GM23338 (cell line): ENCODE results near the gene ZNHIT6. TPM values are rescaled to one million over a fixed set of nuclear protein-coding genes. Genes with fewer than 3 reads are reported as not detected.

Source experiments
- ATAC-seq: fragments of 200-7000 bp; cut with Tn5 transposase; 3 replicates; pipeline ENCODE4 v1.9.1; 2020
- DNase-seq: peaks from one replicate; pipeline ENCODE4 v3.0.0-alpha.2; 2015; ENCODE audit warnings: low spot score
- H2AFZ ChIP-seq: fragments of 200-600 bp; sonication (generic); 2 replicates; pipeline ENCODE4 v1.8.0; 2016; ENCODE audit warnings: antibody characterized with exemption, mild to moderate bottlenecking, moderate library complexity
- H3F3A ChIP-seq: fragments of 200-600 bp; sonication (generic); replicated peaks from 2 replicates; pipeline ENCODE4 v1.8.0; 2017; ENCODE audit warnings: antibody characterized with exemption, mixed run types, low read depth
- H3K27ac ChIP-seq: fragments of 200-600 bp; sonication (generic); 2 replicates; pipeline ENCODE4 v1.6.1; 2016; ENCODE audit warnings: low read depth
- H3K27me3 ChIP-seq: fragments of 200-600 bp; sonication (generic); 2 replicates; pipeline ENCODE4 v1.8.0; 2016; ENCODE audit warnings: mild to moderate bottlenecking, mixed run types, moderate library complexity; ENCODE audit not compliant: insufficient read depth
- H3K36me3 ChIP-seq: fragments of 200-600 bp; sonication (generic); 2 replicates; pipeline ENCODE4 v1.8.0; 2016; ENCODE audit warnings: mild to moderate bottlenecking; ENCODE audit not compliant: insufficient read depth
- H3K4me1 ChIP-seq: fragments of 200-600 bp; sonication (generic); 2 replicates; pipeline ENCODE4 v1.8.0; 2016; ENCODE audit warnings: mild to moderate bottlenecking, moderate library complexity; ENCODE audit not compliant: insufficient read depth
- H3K4me2 ChIP-seq: fragments of 200-600 bp; sonication (generic); 2 replicates; pipeline ENCODE4 v1.7.1; 2017; ENCODE audit warnings: mixed run types
- H3K4me3 ChIP-seq: fragments of 200-600 bp; sonication (generic); 2 replicates; pipeline ENCODE4 v1.6.1; 2016; ENCODE audit warnings: mixed run types
- H3K79me2 ChIP-seq: fragments of 200-600 bp; sonication (generic); replicated peaks from 2 replicates; pipeline ENCODE4 v1.8.0; 2017; ENCODE audit warnings: mild to moderate bottlenecking; ENCODE audit not compliant: insufficient read depth
- H3K9me2 ChIP-seq: fragments of 200-600 bp; sonication (generic); 2 replicates; pipeline ENCODE4 v1.8.0; 2017; ENCODE audit not compliant: insufficient read depth
- H4K20me1 ChIP-seq: fragments of 200-600 bp; sonication (generic); replicated peaks from 2 replicates; pipeline ENCODE4 v1.8.0; 2017; ENCODE audit warnings: mild to moderate bottlenecking; ENCODE audit not compliant: insufficient read depth
- H3K27ac Mint-ChIP-seq: 2 replicates; pipeline ENCODE4 v1.8.0; 2020; ENCODE audit warnings: inconsistent platforms, mild to moderate bottlenecking, moderate library complexity, mixed read lengths
- H3K27me3 Mint-ChIP-seq: 3 replicates; pipeline ENCODE4 v1.8.0; 2022; ENCODE audit warnings: low read depth, mild to moderate bottlenecking, moderate library complexity, mixed read lengths, inconsistent platforms; ENCODE audit not compliant: insufficient read depth, poor library complexity
- H3K36me3 Mint-ChIP-seq: 3 replicates; pipeline ENCODE4 v1.8.0; 2021; ENCODE audit warnings: low read depth, mild to moderate bottlenecking, inconsistent platforms, moderate library complexity, mixed read lengths
- H3K4me1 Mint-ChIP-seq: 3 replicates; pipeline ENCODE4 v1.8.0; 2020; ENCODE audit warnings: mild to moderate bottlenecking, inconsistent platforms, mixed read lengths
- H3K4me3 Mint-ChIP-seq: 3 replicates; pipeline ENCODE4 v1.8.0; 2021; ENCODE audit warnings: moderate library complexity, mild to moderate bottlenecking, inconsistent platforms, mixed read lengths
- H3K9me3 Mint-ChIP-seq: 3 replicates; pipeline ENCODE4 v1.8.0; 2020; ENCODE audit warnings: moderate library complexity, mild to moderate bottlenecking, inconsistent platforms, mixed read lengths
- EZH2 ChIP-seq: fragments of 200-600 bp; sonication (generic); IDR thresholded peaks from one replicate; pipeline ENCODE4 v1.8.0; 2017; ENCODE audit warnings: antibody characterized with exemption, mild to moderate bottlenecking, low read depth; ENCODE audit not compliant: unreplicated experiment
- STAT1 ChIP-seq: IDR thresholded peaks from one replicate; pipeline ENCODE4 v1.6.1; 2016; ENCODE audit warnings: antibody characterized with exemption; ENCODE audit not compliant: unreplicated experiment
- polyA plus RNA-seq: library from polyadenylated mRNA; unstranded; fragments of >200 nt; fragmentation: Nextera tagmentation; extraction: Ambion mirVana; gene quantifications from 2 replicates; pipeline ENCODE4 v1.2.1, GENCODE V29; 2016
- total RNA-seq: library from RNA; depleted of rRNA; stranded (reverse); fragments of >200 nt; shearing (Covaris generic); gene quantifications from 2 replicates; pipeline ENCODE4 v1.2.3, GENCODE V29; 2014
- TF ChIP-seq, protein P1 (sequence below), 2 experiments: fragments of 200-600 bp in 1 of 2; sonication (generic) in 1 of 2; conservative IDR thresholded peaks; 2 replicates each; pipeline versions ENCODE4 v1.5.1 to v1.6.1; 2016 to 2017; ENCODE audit warnings: antibody characterized with exemption in 2 of 2, low read depth in 2 of 2, mild to moderate bottlenecking in 2 of 2, moderate library complexity in 1 of 2
- TF ChIP-seq, protein P2 (sequence below): fragments of 250-450 bp; sonication (Bioruptor Pico); IDR thresholded peaks from 2 replicates; pipeline ENCODE4 v1.5.0; 2020; ENCODE audit warnings: mild to moderate bottlenecking, moderate library complexity
- TF ChIP-seq, protein P3 (sequence below): IDR thresholded peaks from one replicate; pipeline ENCODE4 v1.6.1; 2018; ENCODE audit warnings: antibody characterized with exemption; ENCODE audit not compliant: unreplicated experiment

The ZNHIT6 gene
- total and polyA plus RNA-seq, 2 experiments from 2014 or later, result 17.3 to 20.9 TPM

DNA sequence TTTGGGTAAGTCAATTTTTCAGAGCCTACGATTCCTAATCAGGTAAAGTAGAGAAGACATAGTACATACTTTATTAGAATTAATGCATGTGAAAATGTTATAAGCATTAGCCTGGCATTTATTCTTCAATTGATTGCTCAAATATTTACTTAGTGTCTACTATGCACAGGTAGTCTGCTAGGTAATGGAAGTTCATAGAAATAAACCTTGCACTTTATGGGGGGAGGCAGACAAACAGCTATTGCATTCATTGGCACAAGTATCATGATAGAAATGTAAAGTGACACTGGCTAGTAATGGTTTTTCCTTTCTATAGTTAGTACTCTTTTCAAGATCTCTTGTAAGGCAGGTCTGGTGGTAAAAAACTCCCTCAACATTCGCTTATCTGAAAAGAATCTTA is 44.9 kb downstream of the ZNHIT6 start (continued):
- TF ChIP-seq, protein P1, sequence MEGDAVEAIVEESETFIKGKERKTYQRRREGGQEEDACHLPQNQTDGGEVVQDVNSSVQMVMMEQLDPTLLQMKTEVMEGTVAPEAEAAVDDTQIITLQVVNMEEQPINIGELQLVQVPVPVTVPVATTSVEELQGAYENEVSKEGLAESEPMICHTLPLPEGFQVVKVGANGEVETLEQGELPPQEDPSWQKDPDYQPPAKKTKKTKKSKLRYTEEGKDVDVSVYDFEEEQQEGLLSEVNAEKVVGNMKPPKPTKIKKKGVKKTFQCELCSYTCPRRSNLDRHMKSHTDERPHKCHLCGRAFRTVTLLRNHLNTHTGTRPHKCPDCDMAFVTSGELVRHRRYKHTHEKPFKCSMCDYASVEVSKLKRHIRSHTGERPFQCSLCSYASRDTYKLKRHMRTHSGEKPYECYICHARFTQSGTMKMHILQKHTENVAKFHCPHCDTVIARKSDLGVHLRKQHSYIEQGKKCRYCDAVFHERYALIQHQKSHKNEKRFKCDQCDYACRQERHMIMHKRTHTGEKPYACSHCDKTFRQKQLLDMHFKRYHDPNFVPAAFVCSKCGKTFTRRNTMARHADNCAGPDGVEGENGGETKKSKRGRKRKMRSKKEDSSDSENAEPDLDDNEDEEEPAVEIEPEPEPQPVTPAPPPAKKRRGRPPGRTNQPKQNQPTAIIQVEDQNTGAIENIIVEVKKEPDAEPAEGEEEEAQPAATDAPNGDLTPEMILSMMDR (conservative IDR thresholded peaks at IDR 0.05; ENCODE audit: low read depth in 2 of 2), result no peak
- no peak for TF ChIP-seq EZH2
- TF ChIP-seq STAT1, result no peak
- TF ChIP-seq, protein P2, sequence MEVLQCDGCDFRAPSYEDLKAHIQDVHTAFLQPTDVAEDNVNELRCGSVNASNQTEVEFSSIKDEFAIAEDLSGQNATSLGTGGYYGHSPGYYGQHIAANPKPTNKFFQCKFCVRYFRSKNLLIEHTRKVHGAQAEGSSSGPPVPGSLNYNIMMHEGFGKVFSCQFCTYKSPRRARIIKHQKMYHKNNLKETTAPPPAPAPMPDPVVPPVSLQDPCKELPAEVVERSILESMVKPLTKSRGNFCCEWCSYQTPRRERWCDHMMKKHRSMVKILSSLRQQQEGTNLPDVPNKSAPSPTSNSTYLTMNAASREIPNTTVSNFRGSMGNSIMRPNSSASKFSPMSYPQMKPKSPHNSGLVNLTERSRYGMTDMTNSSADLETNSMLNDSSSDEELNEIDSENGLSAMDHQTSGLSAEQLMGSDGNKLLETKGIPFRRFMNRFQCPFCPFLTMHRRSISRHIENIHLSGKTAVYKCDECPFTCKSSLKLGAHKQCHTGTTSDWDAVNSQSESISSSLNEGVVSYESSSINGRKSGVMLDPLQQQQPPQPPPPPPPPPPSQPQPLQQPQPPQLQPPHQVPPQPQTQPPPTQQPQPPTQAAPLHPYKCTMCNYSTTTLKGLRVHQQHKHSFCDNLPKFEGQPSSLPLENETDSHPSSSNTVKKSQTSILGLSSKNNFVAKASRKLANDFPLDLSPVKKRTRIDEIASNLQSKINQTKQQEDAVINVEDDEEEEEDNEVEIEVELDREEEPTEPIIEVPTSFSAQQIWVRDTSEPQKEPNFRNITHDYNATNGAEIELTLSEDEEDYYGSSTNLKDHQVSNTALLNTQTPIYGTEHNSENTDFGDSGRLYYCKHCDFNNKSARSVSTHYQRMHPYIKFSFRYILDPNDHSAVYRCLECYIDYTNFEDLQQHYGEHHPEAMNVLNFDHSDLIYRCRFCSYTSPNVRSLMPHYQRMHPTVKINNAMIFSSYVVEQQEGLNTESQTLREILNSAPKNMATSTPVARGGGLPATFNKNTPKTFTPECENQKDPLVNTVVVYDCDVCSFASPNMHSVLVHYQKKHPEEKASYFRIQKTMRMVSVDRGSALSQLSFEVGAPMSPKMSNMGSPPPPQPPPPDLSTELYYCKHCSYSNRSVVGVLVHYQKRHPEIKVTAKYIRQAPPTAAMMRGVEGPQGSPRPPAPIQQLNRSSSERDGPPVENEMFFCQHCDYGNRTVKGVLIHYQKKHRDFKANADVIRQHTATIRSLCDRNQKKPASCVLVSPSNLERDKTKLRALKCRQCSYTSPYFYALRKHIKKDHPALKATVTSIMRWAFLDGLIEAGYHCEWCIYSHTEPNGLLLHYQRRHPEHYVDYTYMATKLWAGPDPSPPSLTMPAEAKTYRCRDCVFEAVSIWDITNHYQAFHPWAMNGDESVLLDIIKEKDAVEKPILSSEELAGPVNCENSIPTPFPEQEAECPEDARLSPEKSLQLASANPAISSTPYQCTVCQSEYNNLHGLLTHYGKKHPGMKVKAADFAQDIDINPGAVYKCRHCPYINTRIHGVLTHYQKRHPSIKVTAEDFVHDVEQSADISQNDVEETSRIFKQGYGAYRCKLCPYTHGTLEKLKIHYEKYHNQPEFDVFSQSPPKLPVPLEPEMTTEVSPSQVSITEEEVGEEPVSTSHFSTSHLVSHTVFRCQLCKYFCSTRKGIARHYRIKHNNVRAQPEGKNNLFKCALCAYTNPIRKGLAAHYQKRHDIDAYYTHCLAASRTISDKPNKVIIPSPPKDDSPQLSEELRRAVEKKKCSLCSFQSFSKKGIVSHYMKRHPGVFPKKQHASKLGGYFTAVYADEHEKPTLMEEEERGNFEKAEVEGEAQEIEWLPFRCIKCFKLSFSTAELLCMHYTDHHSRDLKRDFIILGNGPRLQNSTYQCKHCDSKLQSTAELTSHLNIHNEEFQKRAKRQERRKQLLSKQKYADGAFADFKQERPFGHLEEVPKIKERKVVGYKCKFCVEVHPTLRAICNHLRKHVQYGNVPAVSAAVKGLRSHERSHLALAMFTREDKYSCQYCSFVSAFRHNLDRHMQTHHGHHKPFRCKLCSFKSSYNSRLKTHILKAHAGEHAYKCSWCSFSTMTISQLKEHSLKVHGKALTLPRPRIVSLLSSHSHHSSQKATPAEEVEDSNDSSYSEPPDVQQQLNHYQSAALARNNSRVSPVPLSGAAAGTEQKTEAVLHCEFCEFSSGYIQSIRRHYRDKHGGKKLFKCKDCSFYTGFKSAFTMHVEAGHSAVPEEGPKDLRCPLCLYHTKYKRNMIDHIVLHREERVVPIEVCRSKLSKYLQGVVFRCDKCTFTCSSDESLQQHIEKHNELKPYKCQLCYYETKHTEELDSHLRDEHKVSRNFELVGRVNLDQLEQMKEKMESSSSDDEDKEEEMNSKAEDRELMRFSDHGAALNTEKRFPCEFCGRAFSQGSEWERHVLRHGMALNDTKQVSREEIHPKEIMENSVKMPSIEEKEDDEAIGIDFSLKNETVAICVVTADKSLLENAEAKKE, result no peak

DNA sequence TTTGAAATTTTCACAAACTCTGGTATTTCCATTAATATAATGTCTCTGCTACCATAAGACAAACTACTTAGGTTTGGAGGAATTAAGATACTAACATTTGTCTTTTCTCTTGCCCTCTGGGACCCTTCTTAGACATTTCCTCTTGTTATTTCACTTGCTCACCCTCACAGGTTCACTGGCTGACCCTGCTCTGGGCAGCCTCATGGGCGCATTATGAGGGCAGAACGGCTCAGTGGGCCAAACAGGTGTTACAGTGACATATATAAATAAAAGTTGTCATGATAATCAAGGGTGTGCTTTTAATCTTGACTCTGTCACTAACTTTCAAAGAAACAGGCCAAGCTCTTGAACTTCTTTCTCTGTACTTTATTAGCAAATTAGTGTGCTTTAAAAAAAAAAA is 46.5 kb downstream of the ZNHIT6 start:
- no peak overlapping the region for H3K27ac ChIP-seq
- no peaks in the 10 kb centered on the region for H3K36me3 Mint-ChIP-seq
- no peaks in the 10 kb centered on the region for H3K79me2 ChIP-seq
- DNase-seq (peak; percentile 50), ATAC-seq (peak; percentile 85)
- H3K4me1 Mint-ChIP-seq, result no peaks in the 10 kb centered on the region; the same call in 2 of the 3 replicates
- no peaks in the 10 kb centered on the region for H4K20me1 ChIP-seq
- no peak overlapping the region for H3K4me2 ChIP-seq
- no peaks in the 10 kb centered on the region for H3K36me3 ChIP-seq
- H3K9me2 ChIP-seq, result no peaks in the 10 kb centered on the region
- H3K4me3 Mint-ChIP-seq, result no peak overlapping the region
- H3K27me3 ChIP-seq, result no peaks in the 10 kb centered on the region
- no peaks in the 10 kb centered on the region for H3K4me1 ChIP-seq
- TF ChIP-seq, protein P1 (conservative IDR thresholded peaks at IDR 0.05; ENCODE audit: low read depth in 2 of 2), result peak; percentile 30 to 42
- TF ChIP-seq, protein P3, sequence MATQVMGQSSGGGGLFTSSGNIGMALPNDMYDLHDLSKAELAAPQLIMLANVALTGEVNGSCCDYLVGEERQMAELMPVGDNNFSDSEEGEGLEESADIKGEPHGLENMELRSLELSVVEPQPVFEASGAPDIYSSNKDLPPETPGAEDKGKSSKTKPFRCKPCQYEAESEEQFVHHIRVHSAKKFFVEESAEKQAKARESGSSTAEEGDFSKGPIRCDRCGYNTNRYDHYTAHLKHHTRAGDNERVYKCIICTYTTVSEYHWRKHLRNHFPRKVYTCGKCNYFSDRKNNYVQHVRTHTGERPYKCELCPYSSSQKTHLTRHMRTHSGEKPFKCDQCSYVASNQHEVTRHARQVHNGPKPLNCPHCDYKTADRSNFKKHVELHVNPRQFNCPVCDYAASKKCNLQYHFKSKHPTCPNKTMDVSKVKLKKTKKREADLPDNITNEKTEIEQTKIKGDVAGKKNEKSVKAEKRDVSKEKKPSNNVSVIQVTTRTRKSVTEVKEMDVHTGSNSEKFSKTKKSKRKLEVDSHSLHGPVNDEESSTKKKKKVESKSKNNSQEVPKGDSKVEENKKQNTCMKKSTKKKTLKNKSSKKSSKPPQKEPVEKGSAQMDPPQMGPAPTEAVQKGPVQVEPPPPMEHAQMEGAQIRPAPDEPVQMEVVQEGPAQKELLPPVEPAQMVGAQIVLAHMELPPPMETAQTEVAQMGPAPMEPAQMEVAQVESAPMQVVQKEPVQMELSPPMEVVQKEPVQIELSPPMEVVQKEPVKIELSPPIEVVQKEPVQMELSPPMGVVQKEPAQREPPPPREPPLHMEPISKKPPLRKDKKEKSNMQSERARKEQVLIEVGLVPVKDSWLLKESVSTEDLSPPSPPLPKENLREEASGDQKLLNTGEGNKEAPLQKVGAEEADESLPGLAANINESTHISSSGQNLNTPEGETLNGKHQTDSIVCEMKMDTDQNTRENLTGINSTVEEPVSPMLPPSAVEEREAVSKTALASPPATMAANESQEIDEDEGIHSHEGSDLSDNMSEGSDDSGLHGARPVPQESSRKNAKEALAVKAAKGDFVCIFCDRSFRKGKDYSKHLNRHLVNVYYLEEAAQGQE, result no peak
- no peak overlapping the region for H2AFZ ChIP-seq
- H3K4me3 ChIP-seq, result no peak overlapping the region
- H3K27ac Mint-ChIP-seq, result no peak overlapping the region; the same call in 1 of the 2 replicates
- H3F3A ChIP-seq, result no peaks in the 10 kb centered on the region
- H3K27me3 Mint-ChIP-seq, result no peaks in the 10 kb centered on the region
- no peaks in the 10 kb centered on the region for H3K9me3 Mint-ChIP-seq
